DOHH2 (cell line): ENCODE data around the gene CHCHD3.

Experiments
- H3F3A ChIP-seq: fragments of 200-600 bp; sonication (generic), shearing (Covaris generic); 2 replicates; pipeline ENCODE4 v1.6.0; 2016; ENCODE audit warnings: antibody characterized with exemption, mild to moderate bottlenecking; ENCODE audit not compliant: control insufficient read depth, insufficient read depth
- H3K27ac ChIP-seq: fragments of 200-600 bp; sonication (generic); 2 replicates; pipeline ENCODE4 v1.5.1; 2014; ENCODE audit warnings: low read depth, mild to moderate bottlenecking, low read length, moderate library complexity
- H3K27me3 ChIP-seq: fragments of 200-600 bp; sonication (generic); 2 replicates; pipeline ENCODE4 v1.6.1; 2014; ENCODE audit warnings: mild to moderate bottlenecking, low read length, mixed read lengths; ENCODE audit not compliant: control insufficient read depth
- H3K36me3 ChIP-seq: fragments of 200-600 bp; sonication (generic); 2 replicates; pipeline ENCODE4 v1.6.1; 2014; ENCODE audit warnings: mild to moderate bottlenecking, low read length, moderate library complexity, mixed read lengths; ENCODE audit not compliant: control insufficient read depth
- H3K4me1 ChIP-seq: fragments of 200-600 bp; sonication (generic); 2 replicates; pipeline ENCODE4 v1.6.1; 2014; ENCODE audit warnings: mild to moderate bottlenecking, low read length, mixed read lengths; ENCODE audit not compliant: control insufficient read depth
- H3K4me2 ChIP-seq: fragments of 200-600 bp; sonication (generic); 2 replicates; pipeline ENCODE4 v1.6.0; 2014; ENCODE audit warnings: mild to moderate bottlenecking, low read length, moderate library complexity
- H3K4me3 ChIP-seq: fragments of 200-600 bp; sonication (generic); 2 replicates; pipeline ENCODE4 v1.5.1; 2014; ENCODE audit warnings: mild to moderate bottlenecking, low read length, mixed read lengths
- H3K79me2 ChIP-seq: fragments of 200-600 bp; sonication (generic); 2 replicates; pipeline ENCODE4 v1.6.1; 2014; ENCODE audit warnings: mild to moderate bottlenecking, low read length, mixed read lengths; ENCODE audit not compliant: control insufficient read depth
- H3K9me2 ChIP-seq: fragments of 200-600 bp; sonication (generic); replicated peaks from 2 replicates; pipeline ENCODE4 v1.6.1; 2014; ENCODE audit warnings: mild to moderate bottlenecking, low read length, mixed read lengths; ENCODE audit not compliant: control insufficient read depth
- H3K9me3 ChIP-seq: fragments of 200-600 bp; sonication (generic); 2 replicates; pipeline ENCODE4 v1.6.1; 2014; ENCODE audit warnings: antibody characterized with exemption, low read length, mixed read lengths; ENCODE audit not compliant: control insufficient read depth, insufficient read depth
- H4K20me1 ChIP-seq: fragments of 200-600 bp; sonication (generic); 2 replicates; pipeline ENCODE4 v1.6.0; 2014; ENCODE audit warnings: low read depth, mild to moderate bottlenecking, antibody characterized with exemption, low read length, moderate library complexity; ENCODE audit not compliant: control insufficient read depth, insufficient read depth
- EZH2phosphoT487 ChIP-seq: fragments of 200-600 bp; sonication (generic); IDR thresholded peaks from 2 replicates; pipeline ENCODE4 v1.6.1; 2017; ENCODE audit warnings: borderline replicate concordance, mild to moderate bottlenecking, antibody characterized with exemption, low read length, moderate library complexity, mixed read lengths
- TF ChIP-seq, protein P1 (sequence below): fragments of 200-600 bp; sonication (generic); IDR thresholded peaks from one replicate; pipeline ENCODE4 v1.5.1; 2014; ENCODE audit warnings: antibody characterized with exemption, mild to moderate bottlenecking, low read depth, low read length; ENCODE audit not compliant: poor library complexity, severe bottlenecking

Gene CHCHD3

DNA sequence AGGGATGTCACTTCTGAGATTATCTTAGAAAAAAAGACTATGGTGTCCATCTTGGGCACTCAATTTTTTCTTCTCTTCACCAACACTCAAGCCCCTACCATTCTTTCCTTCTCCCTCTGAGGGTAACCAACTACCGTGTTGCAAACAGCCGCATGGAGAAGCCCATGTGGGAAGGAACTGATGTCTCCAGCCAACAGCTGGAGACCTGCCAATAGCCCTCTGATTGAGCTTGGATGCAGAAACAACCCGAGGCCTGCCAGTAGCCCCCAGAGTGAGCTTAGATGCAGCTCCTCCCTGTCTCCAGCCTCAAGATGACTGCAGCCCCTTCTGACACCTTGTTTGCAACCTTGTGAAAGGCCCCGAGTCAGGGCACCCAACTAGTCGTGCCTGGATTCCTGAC is 36.4 kb upstream of the CHCHD3 start:
- TF ChIP-seq, protein P1, sequence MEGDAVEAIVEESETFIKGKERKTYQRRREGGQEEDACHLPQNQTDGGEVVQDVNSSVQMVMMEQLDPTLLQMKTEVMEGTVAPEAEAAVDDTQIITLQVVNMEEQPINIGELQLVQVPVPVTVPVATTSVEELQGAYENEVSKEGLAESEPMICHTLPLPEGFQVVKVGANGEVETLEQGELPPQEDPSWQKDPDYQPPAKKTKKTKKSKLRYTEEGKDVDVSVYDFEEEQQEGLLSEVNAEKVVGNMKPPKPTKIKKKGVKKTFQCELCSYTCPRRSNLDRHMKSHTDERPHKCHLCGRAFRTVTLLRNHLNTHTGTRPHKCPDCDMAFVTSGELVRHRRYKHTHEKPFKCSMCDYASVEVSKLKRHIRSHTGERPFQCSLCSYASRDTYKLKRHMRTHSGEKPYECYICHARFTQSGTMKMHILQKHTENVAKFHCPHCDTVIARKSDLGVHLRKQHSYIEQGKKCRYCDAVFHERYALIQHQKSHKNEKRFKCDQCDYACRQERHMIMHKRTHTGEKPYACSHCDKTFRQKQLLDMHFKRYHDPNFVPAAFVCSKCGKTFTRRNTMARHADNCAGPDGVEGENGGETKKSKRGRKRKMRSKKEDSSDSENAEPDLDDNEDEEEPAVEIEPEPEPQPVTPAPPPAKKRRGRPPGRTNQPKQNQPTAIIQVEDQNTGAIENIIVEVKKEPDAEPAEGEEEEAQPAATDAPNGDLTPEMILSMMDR: no peak
- no peak for TF ChIP-seq EZH2phosphoT487
- Histone ChIP-seq H4K20me1 (no peaks in the 10 kb centered on the region), H3K36me3 (no peaks in the 10 kb centered on the region), H3K9me3 (no peaks in the 10 kb centered on the region), H3K4me1 (no peaks in the 10 kb centered on the region), H3F3A (no peaks in the 10 kb centered on the region), H3K4me2 (no peak overlapping the region), H3K27me3 (peaks cover 8% of the 10 kb centered on the region), H3K4me3 (no peak overlapping the region), H3K9me2 (no peaks in the 10 kb centered on the region), H3K27ac (no peak overlapping the region), H3K79me2 (no peaks in the 10 kb centered on the region)

DNA sequence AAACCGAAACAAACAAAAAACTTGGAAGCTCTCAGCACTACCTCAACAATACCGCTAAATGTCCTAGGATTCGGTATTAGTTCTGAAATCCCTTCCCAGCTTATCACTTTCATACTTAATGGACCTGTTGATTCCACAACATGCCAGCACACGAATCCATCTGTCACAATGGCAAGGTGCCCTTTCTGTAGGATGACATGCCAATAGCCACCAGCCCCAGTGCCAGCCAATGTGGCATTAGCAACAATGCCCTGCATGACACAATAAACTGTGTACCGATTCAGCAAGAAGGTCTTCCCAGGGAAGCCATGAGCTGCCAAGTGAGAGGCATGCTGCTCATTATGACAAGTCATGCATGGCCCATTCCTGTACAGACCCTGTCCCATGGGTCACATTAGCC is 35.6 kb upstream of the CHCHD3 start:
- Histone ChIP-seq H3K27me3 (peaks cover 8% of the 10 kb centered on the region), H3K9me3 (no peaks in the 10 kb centered on the region), H3K36me3 (no peaks in the 10 kb centered on the region), H3K79me2 (no peaks in the 10 kb centered on the region), H4K20me1 (no peaks in the 10 kb centered on the region), H3K27ac (no peak overlapping the region), H3F3A (no peaks in the 10 kb centered on the region), H3K4me1 (no peaks in the 10 kb centered on the region), H3K4me3 (no peak overlapping the region), H3K4me2 (no peak overlapping the region), H3K9me2 (no peaks in the 10 kb centered on the region)
- TF ChIP-seq, protein P1: no peak
- TF ChIP-seq EZH2phosphoT487: no peak

DNA sequence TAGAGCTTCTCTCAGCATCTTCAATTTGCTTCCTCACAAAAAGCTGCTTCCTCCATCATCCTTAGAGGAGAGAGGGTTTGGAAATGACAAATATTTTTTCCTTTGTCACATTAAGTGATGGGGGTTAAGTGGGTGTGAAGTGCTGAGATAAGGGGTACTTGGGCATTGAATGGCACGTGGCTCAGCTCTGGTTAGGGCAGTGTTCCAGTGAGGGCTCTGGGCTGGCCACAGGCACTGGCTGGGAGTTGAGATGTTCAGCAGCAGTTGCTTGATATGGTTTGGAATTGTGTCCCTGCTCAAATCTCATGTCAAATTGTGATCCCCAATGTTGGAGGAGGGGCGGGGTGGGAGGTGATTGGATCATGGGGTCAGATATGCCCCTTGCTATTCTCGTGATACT is 33.7 kb upstream of the CHCHD3 start:
- H3K27ac ChIP-seq: no peak overlapping the region
- no peak overlapping the region for H3K4me2 ChIP-seq
- H3K4me3 ChIP-seq: no peak overlapping the region
- peaks cover 8% of the 10 kb centered on the region for H3K27me3 ChIP-seq
- no peaks in the 10 kb centered on the region for H3K4me1 ChIP-seq
- H3K36me3 ChIP-seq: no peaks in the 10 kb centered on the region
- H4K20me1 ChIP-seq: no peaks in the 10 kb centered on the region
- no peaks in the 10 kb centered on the region for H3K9me2 ChIP-seq
- H3K79me2 ChIP-seq: no peaks in the 10 kb centered on the region
- H3F3A ChIP-seq: no peaks in the 10 kb centered on the region
- no peaks in the 10 kb centered on the region for H3K9me3 ChIP-seq
- TF ChIP-seq, protein P1: no peak
- no peak for TF ChIP-seq EZH2phosphoT487

DNA sequence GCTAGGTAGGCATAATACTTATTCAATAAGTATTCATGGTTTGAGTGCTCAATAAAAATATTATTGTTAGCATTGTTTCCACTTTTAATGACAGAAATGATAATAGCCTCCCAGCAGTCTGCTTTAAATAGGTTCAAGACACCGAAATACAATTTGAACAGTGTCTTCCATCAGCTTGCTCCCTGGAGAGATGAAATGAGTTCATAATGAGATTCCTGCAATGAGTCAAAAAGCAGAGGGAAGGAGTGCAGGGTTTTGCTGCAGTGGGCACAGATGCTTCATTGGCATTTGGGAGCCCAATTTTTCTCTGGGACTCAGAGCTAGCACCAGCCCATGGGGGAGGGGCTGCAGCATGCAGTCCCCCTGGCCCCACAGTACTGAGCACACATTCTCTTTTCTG is 32.6 kb upstream of the CHCHD3 start:
- no peaks in the 10 kb centered on the region for H3K79me2 ChIP-seq
- no peak overlapping the region for H3K4me2 ChIP-seq
- H3K27me3 ChIP-seq: peaks cover 10% of the 10 kb centered on the region
- H4K20me1 ChIP-seq: no peaks in the 10 kb centered on the region
- no peaks in the 10 kb centered on the region for H3K9me3 ChIP-seq
- H3K36me3 ChIP-seq: no peaks in the 10 kb centered on the region
- no peaks in the 10 kb centered on the region for H3K4me1 ChIP-seq
- no peaks in the 10 kb centered on the region for H3K9me2 ChIP-seq
- no peak overlapping the region for H3K27ac ChIP-seq
- no peak overlapping the region for H3K4me3 ChIP-seq
- TF ChIP-seq, protein P1: no peak
- TF ChIP-seq EZH2phosphoT487: no peak
- no peaks in the 10 kb centered on the region for H3F3A ChIP-seq
